HCT116 (cell line): ENCODE results near the gene IPO7.

ENCODE experiments used
- CEBPB ChIP-seq: IDR thresholded peaks from 2 replicates; pipeline ENCODE4 v1.6.1; 2012; ENCODE audit warnings: low read depth
- CTCF ChIP-seq, 3 experiments: fragments of 200-600 bp in 1 of 3; sonication (generic) in 1 of 3; IDR thresholded peaks in 2 of 3; conservative IDR thresholded peaks in 1 of 3; 2 replicates each; pipeline ENCODE4 v1.5.1; 2012 to 2017; ENCODE audit warnings: low read depth in 2 of 3, low read length in 2 of 3, antibody characterized with exemption in 1 of 3, borderline replicate concordance in 1 of 3, control low read depth in 1 of 3, mild to moderate bottlenecking in 1 of 3, mixed read lengths in 1 of 3, mixed run types in 1 of 3, moderate library complexity in 1 of 3; ENCODE audit not compliant: insufficient read depth in 1 of 3
- EZH2 ChIP-seq: fragments of 200-600 bp; sonication (generic); IDR thresholded peaks from 2 replicates; pipeline ENCODE4 v1.6.1; 2017; ENCODE audit warnings: antibody characterized with exemption, mixed run types
- EZH2phosphoT487 ChIP-seq: fragments of 200-600 bp; IDR thresholded peaks from 2 replicates; pipeline ENCODE4 v1.6.1; 2018; ENCODE audit warnings: antibody characterized with exemption, borderline replicate concordance
- MAX ChIP-seq: IDR thresholded peaks from 2 replicates; pipeline ENCODE4 v1.6.1; 2012
- POLR2A ChIP-seq: IDR thresholded peaks from 2 replicates; pipeline ENCODE4 v1.7.0; 2011; ENCODE audit warnings: borderline replicate concordance; ENCODE audit not compliant: insufficient read depth, insufficient read length; ENCODE audit errors: extremely low read depth
- SRF ChIP-seq: IDR thresholded peaks from 2 replicates; pipeline ENCODE4 v1.6.1; 2012; ENCODE audit warnings: low read depth
- ZFX ChIP-seq: fragments of 450-650 bp; IDR thresholded peaks from 2 replicates; pipeline ENCODE4 v1.6.1; 2017

GRCh38 chr11:9367551-9367950 lies 16.9 kb upstream of the IPO7 start:
- no peak for TF ChIP-seq CTCF (IDR thresholded peaks at IDR 0.05 in 2 of 3, conservative IDR thresholded peaks at IDR 0.05 in 1 of 3; ENCODE audit: borderline replicate concordance in 1 of 3, insufficient read depth in 1 of 3, low read depth in 2 of 3, low read length in 2 of 3)
- no peak for TF ChIP-seq CEBPB
- TF ChIP-seq ZFX = no peak
- TF ChIP-seq EZH2 = no peak
- no peak for TF ChIP-seq MAX
- TF ChIP-seq EZH2phosphoT487 = no peak
- TF ChIP-seq SRF = no peak
- TF ChIP-seq POLR2A = no peak
